ENCODE measurements around the gene NEK4. TPM values are rescaled to one million over a fixed set of nuclear protein-coding genes. Genes with fewer than 3 reads are reported as not detected.

The NEK4 gene
- total and polyA plus RNA-seq, 10 of the 15 experiments (the other 5 are each of a cell fraction or from before 2014, with no cell fraction given) = 7.0 to 29.1 (median 16.4) TPM

GRCh38 chr3:52811452-52812011 lies 40.8 kb upstream of the NEK4 start:
- WGBS (ENCODE audit: insufficient coverage, insufficient replicate concordance, low lambda C conversion rate, missing lambda C conversion rate) = 37% methylated on average over 7 of the region's 7 CpGs
- Histone ChIP-seq H3K4me3 (no peak overlapping the region), H3K27ac (ENCODE audit: control insufficient read depth, insufficient read depth) (no peak overlapping the region), H3K9me3 (replicated peaks; ENCODE audit: control insufficient read depth, insufficient read depth, low read length) (no peaks in the 10 kb centered on the region), H3K79me2 (ENCODE audit: control insufficient read depth, insufficient read depth, low read length) (no peaks in the 10 kb centered on the region), H3K4me2 (ENCODE audit: control insufficient read depth, insufficient read depth) (no peak overlapping the region), H2AFZ (ENCODE audit: control insufficient read depth, low read depth, low read length) (no peak overlapping the region), H3K27me3 (replicated peaks in 1 of 2; ENCODE audit: control insufficient read depth in 2 of 2, insufficient read depth in 2 of 2, low read length in 1 of 2) (no peaks in the 10 kb centered on the region), H4K20me1 (ENCODE audit: control insufficient read depth, insufficient read depth) (no peaks in the 10 kb centered on the region; the same call in 1 of the 2 replicates), H3K36me3 (ENCODE audit: control insufficient read depth in 2 of 2, insufficient read depth in 2 of 2, low read length in 1 of 2) (no peaks in the 10 kb centered on the region), H3K9ac (ENCODE audit: control insufficient read depth, insufficient read depth, low read length) (no peak overlapping the region), H3K4me1 (ENCODE audit: control insufficient read depth, insufficient read depth, low read length) (no peaks in the 10 kb centered on the region)
- ChIA-PET CTCF (interaction anchor here (0.6 to 2.4 kb wide), 6 partner anchors 9 to 267 kb away, joined by 3 to 10 read pairs (median 3); no protein-coding TSS in a partner anchor), POLR2A (no interaction called here), RAD21 (ENCODE audit: unreplicated experiment) (no interaction called here), SMC1A (ENCODE audit: uncharacterized antibody, unreplicated experiment) (no interaction called here)
- intact Hi-C loops (cut with micrococcal nuclease; ENCODE audit: unreplicated experiment) (no loop called here), in situ Hi-C loops (cut with MboI) (no loop called here)
- DNase-seq (ENCODE audit: low read depth, low spot score) = no peak
- ATAC-seq = no peak
- no TSS peak for BruUV-seq (replicated peaks)
- FAIRE-seq = no peak
- no peak for TF ChIP-seq E2F4 (IDR thresholded peaks at IDR 0.05; ENCODE audit: low read depth, low read length)
- TF ChIP-seq RAD21 (IDR thresholded peaks at IDR 0.05; ENCODE audit: insufficient read depth, low read depth, low read length) = no peak
- TF ChIP-seq, protein P1, sequence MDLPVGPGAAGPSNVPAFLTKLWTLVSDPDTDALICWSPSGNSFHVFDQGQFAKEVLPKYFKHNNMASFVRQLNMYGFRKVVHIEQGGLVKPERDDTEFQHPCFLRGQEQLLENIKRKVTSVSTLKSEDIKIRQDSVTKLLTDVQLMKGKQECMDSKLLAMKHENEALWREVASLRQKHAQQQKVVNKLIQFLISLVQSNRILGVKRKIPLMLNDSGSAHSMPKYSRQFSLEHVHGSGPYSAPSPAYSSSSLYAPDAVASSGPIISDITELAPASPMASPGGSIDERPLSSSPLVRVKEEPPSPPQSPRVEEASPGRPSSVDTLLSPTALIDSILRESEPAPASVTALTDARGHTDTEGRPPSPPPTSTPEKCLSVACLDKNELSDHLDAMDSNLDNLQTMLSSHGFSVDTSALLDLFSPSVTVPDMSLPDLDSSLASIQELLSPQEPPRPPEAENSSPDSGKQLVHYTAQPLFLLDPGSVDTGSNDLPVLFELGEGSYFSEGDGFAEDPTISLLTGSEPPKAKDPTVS (IDR thresholded peaks at IDR 0.05; ENCODE audit: low read depth, low read length) = no peak
- no peak for TF ChIP-seq E4F1 (IDR thresholded peaks at IDR 0.05; ENCODE audit: borderline replicate concordance, partially characterized antibody)
- TF ChIP-seq, protein P2, sequence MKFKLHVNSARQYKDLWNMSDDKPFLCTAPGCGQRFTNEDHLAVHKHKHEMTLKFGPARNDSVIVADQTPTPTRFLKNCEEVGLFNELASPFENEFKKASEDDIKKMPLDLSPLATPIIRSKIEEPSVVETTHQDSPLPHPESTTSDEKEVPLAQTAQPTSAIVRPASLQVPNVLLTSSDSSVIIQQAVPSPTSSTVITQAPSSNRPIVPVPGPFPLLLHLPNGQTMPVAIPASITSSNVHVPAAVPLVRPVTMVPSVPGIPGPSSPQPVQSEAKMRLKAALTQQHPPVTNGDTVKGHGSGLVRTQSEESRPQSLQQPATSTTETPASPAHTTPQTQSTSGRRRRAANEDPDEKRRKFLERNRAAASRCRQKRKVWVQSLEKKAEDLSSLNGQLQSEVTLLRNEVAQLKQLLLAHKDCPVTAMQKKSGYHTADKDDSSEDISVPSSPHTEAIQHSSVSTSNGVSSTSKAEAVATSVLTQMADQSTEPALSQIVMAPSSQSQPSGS (IDR thresholded peaks at IDR 0.05; ENCODE audit: low read length) = no peak
- no peak for TF ChIP-seq CUX1 (IDR thresholded peaks at IDR 0.05; ENCODE audit: insufficient replicate concordance, low read depth, low read length)
- no peak for TF ChIP-seq CREM (IDR thresholded peaks at IDR 0.05; ENCODE audit: low read depth)
- TF ChIP-seq DPF2 (IDR thresholded peaks at IDR 0.05) = no peak
- no peak for TF ChIP-seq ZNF384 (IDR thresholded peaks at IDR 0.05; ENCODE audit: borderline replicate concordance, low read depth, low read length)
- no peak for TF ChIP-seq STAT3 (IDR thresholded peaks at IDR 0.05; ENCODE audit: low read depth, low read length)
- TF ChIP-seq ZNF217 (IDR thresholded peaks at IDR 0.05) = no peak
- TF ChIP-seq ESRRA (IDR thresholded peaks at IDR 0.05; ENCODE audit: low read length) = no peak

Data from GM12878 (cell line).